Liver (tissue), 9 donors: Measurements from ENCODE around the gene IL1RAPL2. TPM values are rescaled to one million over a fixed set of nuclear protein-coding genes. Genes with fewer than 3 reads are reported as not detected.

Experiments used
- DNase-seq: peaks from one replicate; pipeline ENCODE4 v3.0.0-alpha.2; 2017; ENCODE audit warnings: low spot score
- H3K27ac ChIP-seq, 2 donors: one replicate each; pipeline ENCODE4 v1.7.0; 2013; ENCODE audit warnings: inconsistent platforms in 2 of 2, low read length in 2 of 2, control low read depth in 1 of 2, low read depth in 1 of 2, mild to moderate bottlenecking in 1 of 2
- H3K27me3 ChIP-seq, 4 donors: one replicate each; pipeline versions ENCODE4 v1.6.1 to v1.7.0; 2013; ENCODE audit warnings: low read length in 3 of 4, inconsistent platforms in 1 of 4, mild to moderate bottlenecking in 1 of 4, moderate library complexity in 1 of 4; ENCODE audit not compliant: control insufficient read depth in 4 of 4, insufficient read depth in 4 of 4
- H3K36me3 ChIP-seq, 4 donors: one replicate each; pipeline versions ENCODE4 v1.6.1 to v1.7.0; 2013; ENCODE audit warnings: low read length in 3 of 4, mild to moderate bottlenecking in 3 of 4, low read depth in 1 of 4, moderate library complexity in 1 of 4; ENCODE audit not compliant: control insufficient read depth in 4 of 4, insufficient read depth in 3 of 4
- H3K4me1 ChIP-seq, 4 donors: one replicate each; pipeline versions ENCODE4 v1.6.1 to v1.7.0; 2013; ENCODE audit warnings: low read length in 3 of 4, mild to moderate bottlenecking in 3 of 4, moderate library complexity in 1 of 4; ENCODE audit not compliant: control insufficient read depth in 4 of 4, insufficient read depth in 4 of 4
- H3K4me3 ChIP-seq, 3 donors: one replicate each; pipeline versions ENCODE4 v1.6.1 to v1.7.0; 2013; ENCODE audit warnings: low read length in 3 of 3, control low read depth in 1 of 3, low read depth in 1 of 3, mild to moderate bottlenecking in 1 of 3
- H3K9ac ChIP-seq, 2 donors: one replicate each; pipeline ENCODE4 v1.7.0; 2013; ENCODE audit warnings: low read length in 2 of 2, mild to moderate bottlenecking in 2 of 2, moderate library complexity in 2 of 2, control low read depth in 1 of 2, low read depth in 1 of 2
- H3K9me3 ChIP-seq, 4 donors: one replicate each; pipeline versions ENCODE4 v1.6.1 to v1.7.0; 2013; ENCODE audit warnings: low read length in 3 of 4; ENCODE audit not compliant: control insufficient read depth in 4 of 4
- FOXA1 ChIP-seq: IDR thresholded peaks from 2 replicates; pipeline ENCODE4 v1.6.1; 2016; ENCODE audit warnings: antibody characterized with exemption
- FOXA2 ChIP-seq: IDR thresholded peaks from 2 replicates; pipeline ENCODE4 v1.6.1; 2016; ENCODE audit warnings: antibody characterized with exemption
- JUND ChIP-seq, 2 donors: IDR thresholded peaks; 2 replicates each; pipeline ENCODE4 v1.6.1; 2016; ENCODE audit warnings: antibody characterized with exemption in 2 of 2
- NR2F2 ChIP-seq: IDR thresholded peaks from 2 replicates; pipeline ENCODE4 v1.6.1; 2016; ENCODE audit warnings: antibody characterized with exemption
- RXRA ChIP-seq, 2 donors: IDR thresholded peaks; 2 replicates each; pipeline ENCODE4 v1.6.1; 2017 to 2018; ENCODE audit warnings: antibody characterized with exemption in 2 of 2, mild to moderate bottlenecking in 1 of 2
- SP1 ChIP-seq: IDR thresholded peaks from 2 replicates; pipeline ENCODE4 v1.6.1; 2018; ENCODE audit warnings: antibody characterized with exemption, mild to moderate bottlenecking
- TAF1 ChIP-seq: conservative IDR thresholded peaks from 2 replicates; pipeline ENCODE4 v1.6.1; 2016; ENCODE audit warnings: antibody characterized with exemption, mild to moderate bottlenecking
- YY1 ChIP-seq: IDR thresholded peaks from 2 replicates; pipeline ENCODE4 v1.6.1; 2016; ENCODE audit warnings: antibody characterized with exemption, mild to moderate bottlenecking
- WGBS: extraction: QIAGEN DNeasy Blood & Tissue Kit; methylation state at CpG from one replicate; pipeline ENCODE4 v1.1.7; 2013; 5-methylcytosine and 5-hydroxymethylcytosine counted together
- polyA plus RNA-seq, 2 donors: library from polyadenylated mRNA; stranded (reverse) in 1 of 2; unstranded in 1 of 2; fragments of 200-250 nt in 1 of 2; fragments of >200 nt in 1 of 2; fragmentation: Nextera tagmentation in 1 of 2; extraction: Ambion mirVana in 1 of 2; gene quantifications; one replicate each; pipeline versions ENCODE4 v1.2.1 to v1.2.3, GENCODE V29; 2013 to 2015
- total RNA-seq, 2 donors: library from RNA; depleted of rRNA; stranded (reverse); fragments of >200 nt; gene quantifications; one replicate each; pipeline ENCODE4 v1.2.3, GENCODE V29; 2014
- TF ChIP-seq, protein P1 (sequence below): IDR thresholded peaks from 2 replicates; pipeline ENCODE4 v1.6.1; 2016; ENCODE audit warnings: antibody characterized with exemption
- TF ChIP-seq, protein P2 (sequence below): fragments of 150-350 bp; IDR thresholded peaks from 2 replicates; pipeline ENCODE4 v1.5.1; 2017; ENCODE audit warnings: improper control_type of control experiment, low read depth, low read length; ENCODE audit not compliant: missing input control
- donor health status: healthy.
- donor health status: healthy.
- donor health status: healthy.
- donor health status: healthy.
- donor health status: healthy.

IL1RAPL2 gene
- total and polyA plus RNA-seq, 4 donors: 0.20 to 1.6 (median 0.91) TPM

DNA sequence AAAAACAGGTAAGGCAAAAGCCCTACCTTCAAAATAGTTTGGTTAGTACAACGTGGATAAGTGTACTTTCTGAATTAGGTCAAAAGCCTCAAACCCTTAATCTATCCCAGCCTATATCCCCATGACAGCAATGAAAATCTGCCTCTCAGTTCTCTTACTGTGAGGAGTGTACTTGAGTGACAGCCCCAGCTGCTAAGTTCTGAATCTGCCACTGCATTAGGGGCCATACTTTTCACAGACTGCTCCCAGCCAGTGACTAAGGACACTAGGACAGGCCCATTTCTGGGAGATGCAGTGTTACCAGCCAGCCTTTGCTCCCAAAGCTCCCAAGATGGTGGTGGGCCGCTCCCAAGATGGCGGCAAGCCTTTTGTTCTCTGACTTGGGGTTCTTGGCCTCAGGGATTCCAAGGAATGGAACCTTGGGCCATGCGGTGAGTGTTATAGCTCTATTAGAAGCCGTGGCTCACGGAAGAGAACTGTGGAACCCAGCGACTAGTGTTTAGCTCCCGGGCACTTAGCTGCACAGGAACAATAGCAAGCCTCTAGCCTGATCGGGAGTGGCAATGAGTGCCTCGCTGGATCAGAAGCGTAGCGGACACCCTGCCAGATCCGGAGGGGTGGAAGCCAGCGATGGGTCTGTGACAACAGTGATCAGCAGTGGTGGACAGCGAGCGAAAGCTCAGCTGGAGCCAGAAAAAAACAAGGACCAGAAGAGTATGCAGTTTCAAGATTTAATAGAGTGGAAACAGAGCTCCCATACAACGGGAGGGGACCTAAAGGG is 1080.8 kb downstream of the IL1RAPL2 start:
- no peak overlapping the region for H3K4me3 ChIP-seq
- 94% methylated on average over 17 of the region's 17 CpGs for WGBS
- DNase-seq: no peak

DNA sequence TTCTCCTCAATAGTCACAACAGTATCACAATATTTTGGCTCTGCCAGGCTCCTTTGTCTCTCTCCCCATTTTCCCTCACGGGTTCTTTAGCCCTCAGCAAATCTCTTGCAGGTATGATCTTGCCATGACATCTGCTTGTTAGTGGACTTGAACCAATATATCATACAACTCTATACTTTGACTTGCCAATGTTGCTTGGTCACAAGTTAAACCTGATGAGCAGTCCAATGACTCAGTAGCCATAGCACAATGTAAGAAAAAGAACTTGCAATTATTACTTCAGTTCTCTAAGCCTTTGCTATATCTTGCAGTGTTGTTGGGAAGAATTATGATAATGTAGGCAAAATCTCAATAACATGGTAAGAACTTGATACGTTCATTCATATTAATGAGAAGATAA is 1081.8 kb downstream of the IL1RAPL2 start:
- H3K9ac ChIP-seq: no peak overlapping the region
- H3K27me3 ChIP-seq: no peaks in the 10 kb centered on the region
- no peak for DNase-seq
- H3K36me3 ChIP-seq: no peaks in the 10 kb centered on the region
- no peak overlapping the region for H3K27ac ChIP-seq
- TF ChIP-seq, protein P1, sequence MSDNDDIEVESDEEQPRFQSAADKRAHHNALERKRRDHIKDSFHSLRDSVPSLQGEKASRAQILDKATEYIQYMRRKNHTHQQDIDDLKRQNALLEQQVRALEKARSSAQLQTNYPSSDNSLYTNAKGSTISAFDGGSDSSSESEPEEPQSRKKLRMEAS: no peak
- TF ChIP-seq, protein P2, sequence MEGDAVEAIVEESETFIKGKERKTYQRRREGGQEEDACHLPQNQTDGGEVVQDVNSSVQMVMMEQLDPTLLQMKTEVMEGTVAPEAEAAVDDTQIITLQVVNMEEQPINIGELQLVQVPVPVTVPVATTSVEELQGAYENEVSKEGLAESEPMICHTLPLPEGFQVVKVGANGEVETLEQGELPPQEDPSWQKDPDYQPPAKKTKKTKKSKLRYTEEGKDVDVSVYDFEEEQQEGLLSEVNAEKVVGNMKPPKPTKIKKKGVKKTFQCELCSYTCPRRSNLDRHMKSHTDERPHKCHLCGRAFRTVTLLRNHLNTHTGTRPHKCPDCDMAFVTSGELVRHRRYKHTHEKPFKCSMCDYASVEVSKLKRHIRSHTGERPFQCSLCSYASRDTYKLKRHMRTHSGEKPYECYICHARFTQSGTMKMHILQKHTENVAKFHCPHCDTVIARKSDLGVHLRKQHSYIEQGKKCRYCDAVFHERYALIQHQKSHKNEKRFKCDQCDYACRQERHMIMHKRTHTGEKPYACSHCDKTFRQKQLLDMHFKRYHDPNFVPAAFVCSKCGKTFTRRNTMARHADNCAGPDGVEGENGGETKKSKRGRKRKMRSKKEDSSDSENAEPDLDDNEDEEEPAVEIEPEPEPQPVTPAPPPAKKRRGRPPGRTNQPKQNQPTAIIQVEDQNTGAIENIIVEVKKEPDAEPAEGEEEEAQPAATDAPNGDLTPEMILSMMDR: no peak
- TF ChIP-seq NR2F2: no peak
- no peak for TF ChIP-seq TAF1
- TF ChIP-seq FOXA2: no peak
- H3K4me3 ChIP-seq: no peak overlapping the region
- H3K4me1 ChIP-seq: no peaks in the 10 kb centered on the region
- WGBS: 84% methylated on average over 2 of the region's 2 CpGs
- H3K9me3 ChIP-seq: no peaks in the 10 kb centered on the region

More for the DNA sequence above, 1080.8 kb downstream of the IL1RAPL2 start:
- H3K9ac ChIP-seq: no peak overlapping the region
- H3K36me3 ChIP-seq: no peaks in the 10 kb centered on the region
- no peaks in the 10 kb centered on the region for H3K9me3 ChIP-seq
- TF ChIP-seq RXRA (IDR thresholded peaks at IDR 0.05) (no peak), SP1 (no peak), JUND (IDR thresholded peaks at IDR 0.05) (no peak), FOXA1 (no peak), NR2F2 (no peak), YY1 (no peak)
- no peak overlapping the region for H3K27ac ChIP-seq
- H3K4me1 ChIP-seq: no peaks in the 10 kb centered on the region
- no peaks in the 10 kb centered on the region for H3K27me3 ChIP-seq

DNA sequence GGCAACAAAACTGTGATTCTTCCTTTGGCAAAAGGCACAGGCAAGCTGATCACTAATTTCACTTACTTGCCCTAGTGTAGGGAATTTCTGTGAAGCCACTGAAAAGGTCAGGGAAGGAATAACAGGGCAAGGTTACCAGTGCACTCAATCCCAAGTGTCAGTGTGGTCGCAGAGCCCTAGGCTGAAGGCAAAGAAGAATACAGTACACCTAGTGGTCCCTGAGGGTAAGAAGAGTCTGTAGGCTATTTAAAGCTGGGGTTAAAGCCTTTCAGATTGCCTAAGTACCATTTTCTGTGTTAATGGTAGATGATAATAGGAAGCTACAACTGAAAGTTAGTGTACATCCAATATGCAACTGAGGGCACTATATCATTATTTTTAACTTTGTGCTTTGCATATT is 1082.7 kb downstream of the IL1RAPL2 start:
- WGBS: 89% methylated on average over 1 of the region's 1 CpG
- H3K4me1 ChIP-seq: no peaks in the 10 kb centered on the region
- H3K36me3 ChIP-seq: no peaks in the 10 kb centered on the region
- no peak overlapping the region for H3K9ac ChIP-seq
- no peak overlapping the region for H3K27ac ChIP-seq
- H3K27me3 ChIP-seq: no peaks in the 10 kb centered on the region
- no peak for DNase-seq
- H3K9me3 ChIP-seq: no peaks in the 10 kb centered on the region
- TF ChIP-seq NR2F2 (no peak), SP1 (no peak), YY1 (no peak)
- TF ChIP-seq, protein P1: no peak
- TF ChIP-seq, protein P2: no peak
- H3K4me3 ChIP-seq: no peak overlapping the region
